LHCN-M2 (cell line): ENCODE data around the gene SYCN. TPM values are rescaled to one million over a fixed set of nuclear protein-coding genes. Genes with fewer than 3 reads are reported as not detected.
"Not testable (repeated sequence)": the region's sequence is repeated elsewhere in the genome, so short reads cannot be mapped to it uniquely, and the experiment has no call there.

ENCODE experiments used
- DNase-seq: peaks from one replicate; pipeline ENCODE4 v3.0.0-alpha.2; 2012; ENCODE audit warnings: low read depth
- total RNA-seq: library from RNA; depleted of rRNA; stranded (reverse); fragments of >200 nt; gene quantifications from 2 replicates; pipeline ENCODE4 v1.2.3, GENCODE V29; 2014

The SYCN gene
- total RNA-seq, 1 experiment from 2014 or later = not detected

- DNase-seq = no peak
These were observed 20.8 kb upstream of the SYCN start for GRCh38 chr19:39224910-39225309.

- DNase-seq = peak; percentile 25
These were observed 19.7 kb upstream of the SYCN start for GRCh38 chr19:39223703-39224279.

DNA sequence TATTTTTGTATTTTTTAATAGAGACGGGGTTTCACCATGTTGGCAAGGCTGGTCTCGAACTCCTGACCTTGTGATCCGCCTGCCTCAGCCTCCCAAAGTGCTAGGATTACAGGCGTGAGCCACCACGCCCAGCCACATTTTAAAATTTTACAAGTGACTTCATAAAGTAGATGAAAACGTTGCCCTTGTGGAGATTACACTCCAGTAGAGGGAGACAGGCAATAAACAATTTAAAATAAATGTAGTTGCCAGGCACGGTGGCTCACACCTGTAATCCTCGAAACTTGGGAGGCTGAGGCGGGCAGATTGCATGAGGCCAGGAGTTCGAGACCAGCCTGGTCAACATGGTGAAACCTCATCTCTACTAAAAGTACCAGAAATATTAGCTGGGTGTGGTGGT is 15.0 kb upstream of the SYCN start:
- not testable (repeated sequence) for DNase-seq

GRCh38 chr19:39218230-39219007 is 14.4 kb upstream of the SYCN start:
- no peak for DNase-seq

- no peak for DNase-seq
These were observed 13.0 kb upstream of the SYCN start for GRCh38 chr19:39217094-39217493.

DNA sequence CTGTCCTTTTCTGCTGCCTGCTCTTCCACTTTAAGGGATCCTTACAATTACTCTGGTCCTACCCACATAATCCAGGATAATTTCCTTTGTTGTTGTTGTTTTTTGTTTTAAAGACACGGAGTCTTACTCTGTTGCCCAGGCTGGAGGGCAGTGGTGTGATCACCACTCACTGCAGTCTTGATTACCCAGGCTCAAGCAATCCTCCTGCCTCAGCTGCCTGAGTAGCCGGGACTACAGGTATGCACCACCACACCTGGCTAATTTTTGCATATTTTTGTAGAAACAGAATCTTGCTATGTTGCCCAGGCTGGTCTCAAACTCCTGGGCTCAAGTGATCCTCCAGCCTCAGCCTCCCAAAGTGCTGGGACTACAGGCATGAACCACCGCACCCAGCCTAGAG is 11.3 kb upstream of the SYCN start:
- DNase-seq = not testable (repeated sequence)

GRCh38 chr19:39212375-39212742 is 8.3 kb upstream of the SYCN start:
- DNase-seq = peak; percentile 13

DNA sequence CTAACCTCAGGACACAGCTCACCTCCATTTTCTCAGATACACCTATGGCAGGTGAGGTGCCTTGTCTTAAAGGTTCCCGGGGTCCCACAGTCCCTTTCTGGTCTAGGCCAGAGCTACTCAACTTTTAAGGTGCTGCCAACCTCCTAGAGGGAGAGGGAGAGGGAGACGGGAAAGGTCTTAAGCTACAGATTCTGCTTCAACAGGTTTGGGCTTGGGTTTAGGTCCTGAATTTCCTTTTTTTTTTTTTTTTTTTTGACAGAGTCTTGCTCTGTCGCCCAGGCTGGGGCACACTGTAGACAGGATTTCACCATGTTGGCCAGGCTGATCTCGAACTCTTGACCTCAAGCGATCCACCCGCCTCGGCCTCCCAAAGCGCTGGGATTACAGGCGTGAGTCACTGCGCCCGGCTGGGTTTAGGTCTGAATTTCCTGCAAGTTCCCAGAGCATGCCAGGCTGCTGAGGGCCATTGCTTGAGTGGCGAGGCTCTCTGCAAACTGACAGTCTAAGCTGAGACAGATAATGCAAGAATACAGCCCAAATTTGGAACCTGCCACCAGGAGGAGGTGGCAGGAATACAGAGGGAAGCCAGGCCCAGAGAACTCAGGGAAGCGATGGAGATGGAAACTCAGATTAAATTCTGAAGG is 7.8 kb upstream of the SYCN start:
- peak; percentile 35 for DNase-seq

- no peak for DNase-seq
These were observed 5.1 kb upstream of the SYCN start for GRCh38 chr19:39209196-39209595.

DNA sequence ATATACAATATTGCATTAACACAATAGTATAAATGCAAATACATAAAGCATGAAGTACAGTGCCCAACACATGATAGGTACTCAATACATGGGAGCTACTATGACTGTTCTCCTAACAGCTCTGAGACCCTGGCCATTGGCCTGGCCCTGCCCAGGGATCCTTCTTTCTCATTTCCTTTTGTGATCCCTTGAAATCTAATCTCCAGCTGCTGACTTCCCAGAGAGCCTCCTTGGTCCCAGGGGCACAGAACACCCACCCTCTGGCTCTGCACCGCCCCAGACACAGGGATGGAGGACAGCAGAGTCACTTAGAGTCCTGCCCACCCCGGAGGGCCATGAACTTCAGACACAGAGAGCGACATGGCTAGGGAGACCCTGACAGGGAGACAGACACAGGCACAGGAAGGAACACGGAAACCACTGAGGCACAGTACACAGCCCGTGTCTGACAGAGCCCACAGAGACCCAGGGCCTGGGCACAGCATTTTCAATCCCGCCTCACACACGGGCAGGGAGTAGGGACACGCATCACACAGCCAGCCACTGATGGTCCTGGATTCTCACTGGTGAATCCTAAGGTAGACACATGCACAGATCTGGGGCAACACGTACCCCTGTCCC is 4.2 kb upstream of the SYCN start:
- DNase-seq = no peak

DNA sequence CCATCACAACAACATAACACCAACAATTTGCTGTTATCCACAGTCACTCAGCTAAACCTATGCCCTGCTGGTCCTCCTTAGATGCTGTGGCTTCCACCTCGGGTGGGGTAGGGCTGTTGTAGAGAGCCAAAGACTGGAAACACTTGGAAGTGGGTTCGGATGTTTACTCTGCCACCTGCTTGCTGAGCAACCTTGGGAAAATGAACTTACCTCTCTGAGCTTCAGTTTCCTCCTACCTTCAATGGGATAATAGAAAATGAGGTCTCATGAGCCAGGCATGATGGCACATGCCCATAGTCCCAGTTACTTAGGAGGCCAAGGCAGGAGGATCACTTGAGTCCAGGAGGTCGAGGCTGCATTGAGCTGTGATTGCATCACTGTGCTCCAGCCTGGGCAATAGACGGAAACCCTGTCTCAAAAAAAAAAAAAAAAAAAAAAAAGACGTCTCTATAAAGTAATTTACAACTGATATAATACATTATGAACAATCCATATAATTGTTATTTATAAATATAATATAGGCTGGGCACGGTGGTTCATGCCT is 3.3 kb upstream of the SYCN start:
- DNase-seq = no peak

DNA sequence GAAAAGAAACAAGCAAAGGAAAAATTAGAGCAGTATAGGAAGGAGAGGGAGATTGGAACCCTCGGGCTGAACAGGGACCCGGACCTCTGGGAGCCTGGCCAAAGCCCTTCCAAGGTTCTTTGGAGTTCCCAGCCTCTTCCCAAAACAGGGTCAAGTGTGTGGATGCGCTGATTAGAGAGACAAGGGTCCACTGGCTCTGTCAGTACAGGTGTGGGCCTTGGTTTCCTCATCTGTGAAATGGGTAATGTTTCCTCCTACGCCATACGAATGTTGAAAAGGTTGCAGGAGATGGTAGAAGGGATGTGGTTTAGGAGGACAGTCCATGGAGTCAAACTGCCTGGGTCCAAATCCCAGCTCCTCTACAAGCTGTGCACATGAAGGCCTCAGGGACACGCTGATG is 2.1 kb upstream of the SYCN start:
- no peak for DNase-seq

GRCh38 chr19:39205449-39205764 is 1.3 kb upstream of the SYCN start:
- DNase-seq = no peak

DNA sequence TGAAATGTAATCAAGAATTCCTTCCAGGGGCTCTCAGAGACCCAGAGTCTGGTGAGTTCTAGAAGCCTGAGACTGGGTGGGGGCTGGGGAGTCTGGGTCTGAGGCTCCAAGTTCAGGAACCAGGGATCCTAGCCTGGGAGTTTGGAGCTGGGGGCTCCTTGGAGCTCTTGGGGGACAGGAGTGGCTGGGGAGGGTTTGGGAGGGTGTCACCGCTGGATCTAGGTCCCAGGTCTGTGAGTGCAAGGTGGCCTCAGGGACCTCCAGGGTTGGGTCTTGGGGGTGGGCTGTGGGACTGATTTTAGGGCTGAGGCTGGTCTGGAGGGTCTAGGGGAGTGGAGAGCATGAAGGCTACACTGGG is 1.1 kb downstream of the SYCN start:
- no peak for DNase-seq

DNA sequence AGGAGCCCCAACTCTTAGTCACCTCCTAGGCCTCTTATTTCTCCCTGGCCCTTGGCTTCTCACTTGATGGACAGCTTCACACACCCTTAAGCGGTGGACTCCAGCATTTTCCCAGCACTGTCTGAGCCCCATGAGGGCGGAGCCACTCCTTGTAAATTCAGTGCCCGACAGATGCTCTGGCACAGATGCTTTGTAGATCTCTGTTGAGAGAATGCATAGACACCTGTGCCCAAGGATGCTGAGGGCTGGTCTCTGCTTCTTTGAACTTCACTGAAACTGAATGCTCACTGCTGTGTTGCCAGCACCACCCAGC is 3.3 kb downstream of the SYCN start:
- DNase-seq = no peak

DNA sequence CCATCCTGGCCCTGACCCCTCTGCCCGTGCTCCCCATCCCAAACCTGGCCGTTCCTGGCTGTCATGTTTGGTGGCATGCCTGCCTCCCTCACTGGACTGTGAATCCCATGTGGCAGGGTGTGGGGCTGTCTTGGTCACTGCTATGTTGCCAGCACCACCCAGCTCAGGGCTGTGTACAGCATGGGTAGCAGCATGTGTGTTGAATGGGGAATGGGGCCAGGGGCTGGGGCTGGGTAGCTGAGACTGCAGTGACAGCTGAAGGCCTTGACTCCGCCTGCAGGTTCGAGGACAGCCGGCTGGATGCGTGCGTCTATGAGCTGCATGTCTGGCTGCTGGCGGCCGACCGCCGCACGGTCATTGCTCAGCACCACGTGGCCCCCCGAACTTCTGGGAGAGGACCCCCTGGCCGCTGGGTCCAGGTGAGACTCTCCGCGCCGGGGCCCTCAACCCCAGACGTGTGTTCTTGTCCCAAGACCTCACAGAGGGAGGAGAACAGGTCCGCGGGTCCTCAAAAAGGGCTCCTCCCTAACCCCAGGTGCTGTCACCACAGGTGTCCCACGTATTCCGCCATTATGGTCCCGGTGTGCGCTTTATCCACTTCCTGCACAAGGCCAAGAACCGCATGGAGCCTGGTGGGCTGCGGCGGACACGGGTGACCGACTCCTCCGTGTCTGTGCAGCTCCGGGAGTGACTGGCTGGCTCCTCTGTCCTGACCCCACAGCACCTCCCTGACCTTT is 3.8 kb downstream of the SYCN start:
- DNase-seq = no peak

DNA sequence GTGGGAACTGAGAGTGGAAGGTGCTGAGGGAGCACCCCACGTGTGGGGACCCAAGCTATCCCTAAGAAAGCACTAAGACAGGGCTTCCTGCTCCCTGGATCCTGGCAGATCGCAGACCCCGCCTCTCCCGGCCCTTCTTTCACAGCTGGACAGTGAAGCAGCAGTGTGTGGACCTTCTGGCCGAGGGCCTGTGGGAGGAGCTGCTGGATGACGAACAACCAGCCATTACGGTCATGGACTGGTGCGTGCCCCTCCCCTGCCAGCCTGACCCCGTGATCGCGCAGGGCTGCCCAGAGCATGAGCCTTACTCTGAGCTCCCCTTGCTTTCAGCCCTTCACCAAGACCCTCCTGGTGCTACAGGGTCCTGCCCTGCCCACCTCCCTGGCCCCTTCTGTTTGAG is 5.0 kb downstream of the SYCN start:
- peak; percentile 67 for DNase-seq

DNA sequence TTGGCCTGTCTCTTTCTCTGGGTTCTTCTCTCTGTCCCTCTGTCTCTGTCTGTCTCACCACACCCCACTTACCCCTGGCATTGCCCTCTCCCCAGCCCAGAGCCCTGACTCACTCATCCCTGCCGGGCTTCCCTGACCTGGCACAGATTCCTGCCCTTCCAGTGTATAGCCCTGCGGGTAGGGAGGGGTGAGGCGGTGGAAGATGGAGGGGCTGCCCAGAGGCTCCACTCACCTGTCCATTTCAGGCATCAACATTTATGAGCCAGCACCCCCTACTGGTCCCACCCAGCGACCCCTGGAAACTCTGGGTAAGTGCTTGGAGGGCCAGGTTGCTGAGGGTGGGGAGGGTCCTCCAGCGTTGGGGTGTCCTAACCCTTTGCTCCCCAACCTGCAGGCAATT is 6.3 kb downstream of the SYCN start:
- DNase-seq = no peak

GRCh38 chr19:39196860-39197562 is 7.1 kb downstream of the SYCN start, which contains the start of gene NCCRP1:
Gene NCCRP1 (plus strand): TSS chr19:39196964. CDS start chr19:39196983, 19 bp downstream.
- no peak for DNase-seq

DNA sequence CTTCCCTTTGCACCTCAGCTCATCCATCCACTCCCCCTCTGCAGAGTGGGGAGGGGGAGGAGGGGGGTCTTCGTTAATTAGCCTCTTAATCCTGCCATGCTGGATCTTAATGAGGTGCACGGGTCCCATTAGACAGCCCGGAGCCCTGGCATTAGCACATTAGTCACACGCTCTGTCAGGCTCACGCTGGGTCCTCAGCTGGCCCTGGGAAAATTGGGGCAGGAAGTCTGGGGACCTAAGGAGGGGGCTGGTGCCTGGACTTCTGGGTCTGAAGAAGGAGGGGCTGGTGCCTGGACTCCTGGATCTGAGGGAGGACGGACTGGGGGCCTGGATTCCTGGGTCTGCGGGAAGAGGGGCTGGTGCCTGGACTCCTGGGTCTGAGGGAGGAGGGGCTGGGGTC is 7.7 kb downstream of the SYCN start:
- DNase-seq = no peak

GRCh38 chr19:39195755-39196154 is 8.3 kb downstream of the SYCN start:
- DNase-seq = no peak
